ENCODE results near the gene JSRP1. TPM values are rescaled to one million over a fixed set of nuclear protein-coding genes. Genes with fewer than 3 reads are reported as not detected.
A peak's percentile ranks its signal among the peaks of the same experiment; 100 is the strongest.

JSRP1 gene
- total RNA-seq, 1 experiment from 2014 or later, result 2.5 TPM

DNA sequence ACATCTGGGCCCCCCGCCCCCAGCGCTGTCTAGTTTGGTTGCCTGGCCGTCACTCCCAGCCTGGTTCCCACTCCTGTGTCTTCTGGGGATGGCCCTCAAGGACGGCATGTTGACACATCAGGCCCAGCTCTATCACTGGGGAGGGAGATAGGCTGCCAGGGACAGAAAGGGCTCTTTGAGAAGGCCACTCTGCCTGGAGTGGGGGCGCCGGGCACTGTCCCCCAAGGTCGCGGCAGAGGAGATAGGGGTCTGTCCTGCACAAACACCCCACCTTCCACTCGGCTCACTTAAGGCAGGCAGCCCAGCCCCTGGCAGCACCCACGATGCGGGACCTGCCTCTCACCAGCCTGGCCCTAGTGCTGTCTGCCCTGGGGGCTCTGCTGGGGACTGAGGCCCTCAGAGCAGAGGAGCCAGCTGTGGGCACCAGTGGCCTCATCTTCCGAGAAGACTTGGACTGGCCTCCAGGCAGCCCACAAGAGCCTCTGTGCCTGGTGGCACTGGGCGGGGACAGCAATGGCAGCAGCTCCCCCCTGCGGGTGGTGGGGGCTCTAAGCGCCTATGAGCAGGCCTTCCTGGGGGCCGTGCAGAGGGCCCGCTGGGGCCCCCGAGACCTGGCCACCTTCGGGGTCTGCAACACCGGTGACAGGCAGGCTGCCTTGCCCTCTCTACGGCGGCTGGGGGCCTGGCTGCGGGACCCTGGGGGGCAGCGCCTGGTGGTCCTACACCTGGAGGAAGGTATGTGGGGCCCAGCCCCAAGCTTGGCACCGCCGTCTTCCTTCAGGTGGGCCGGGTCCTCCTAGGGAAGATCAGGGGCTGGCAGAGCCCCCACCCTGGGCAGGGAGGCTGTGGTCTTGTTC, 7.0 kb downstream of the JSRP1 start, which contains the start of gene AMH:
Gene AMH (plus strand): TSS at position 314 of the 857 bp plus-strand sequence. CDS start 10 bp downstream, at position 324.
- in situ Hi-C loops (cut with HindIII; ENCODE audit: low sequenced_read_pairs), result no loop called here
- DNase-seq (ENCODE audit: low spot score), result no peak

DNA sequence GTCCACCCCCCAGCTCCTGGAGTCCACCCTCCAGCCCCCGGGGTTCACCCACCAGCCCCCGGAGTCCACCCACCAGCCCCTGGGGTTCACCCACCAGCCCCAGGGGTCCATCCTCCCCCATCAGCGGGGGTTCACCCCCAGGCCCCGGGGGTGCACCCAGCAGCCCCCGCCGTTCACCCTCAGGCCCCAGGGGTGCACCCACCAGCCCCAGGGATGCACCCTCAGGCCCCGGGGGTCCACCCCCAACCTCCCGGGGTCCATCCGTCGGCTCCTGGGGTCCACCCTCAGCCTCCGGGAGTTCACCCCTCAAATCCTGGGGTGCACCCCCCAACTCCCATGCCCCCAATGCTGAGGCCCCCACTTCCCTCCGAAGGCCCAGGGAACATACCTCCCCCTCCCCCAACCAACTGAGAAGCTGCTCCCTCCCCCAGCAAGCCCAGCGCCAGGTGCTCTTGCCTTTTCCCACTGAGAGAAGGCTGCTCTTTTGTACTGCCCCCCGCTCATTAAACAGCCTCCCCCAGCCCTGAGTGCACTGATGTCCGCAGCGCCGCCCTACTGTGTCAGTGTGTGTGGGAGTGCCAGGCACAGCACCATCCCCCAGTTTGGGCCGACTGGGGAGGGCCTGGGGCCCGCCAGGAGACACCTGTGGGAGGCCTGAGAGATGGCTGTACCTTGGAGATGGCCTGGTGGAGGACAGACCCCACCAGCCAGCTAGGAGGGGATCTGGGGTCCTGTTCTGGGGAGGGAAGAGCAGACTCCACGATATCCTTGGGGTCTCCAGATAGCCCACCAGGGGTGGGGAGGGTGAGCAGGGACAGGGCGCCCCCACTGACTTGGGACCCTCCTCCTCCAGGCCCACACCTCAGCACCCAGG, 7.8 kb downstream of the JSRP1 start:
- no peak for DNase-seq (ENCODE audit: low spot score)
- in situ Hi-C loops (cut with HindIII; ENCODE audit: low sequenced_read_pairs), result no loop called here

- DNase-seq (ENCODE audit: low spot score), result no peak
- in situ Hi-C loops (cut with HindIII; ENCODE audit: low sequenced_read_pairs), result no loop called here
Observed at GRCh38 chr19:2247433-2248101, 8.7 kb downstream of the JSRP1 start.

GRCh38 chr19:2246801-2247361, 9.3 kb downstream of the JSRP1 start:
- DNase-seq (ENCODE audit: low spot score), result peak; percentile 48
- in situ Hi-C loops (cut with HindIII; ENCODE audit: low sequenced_read_pairs), result no loop called here

DNA sequence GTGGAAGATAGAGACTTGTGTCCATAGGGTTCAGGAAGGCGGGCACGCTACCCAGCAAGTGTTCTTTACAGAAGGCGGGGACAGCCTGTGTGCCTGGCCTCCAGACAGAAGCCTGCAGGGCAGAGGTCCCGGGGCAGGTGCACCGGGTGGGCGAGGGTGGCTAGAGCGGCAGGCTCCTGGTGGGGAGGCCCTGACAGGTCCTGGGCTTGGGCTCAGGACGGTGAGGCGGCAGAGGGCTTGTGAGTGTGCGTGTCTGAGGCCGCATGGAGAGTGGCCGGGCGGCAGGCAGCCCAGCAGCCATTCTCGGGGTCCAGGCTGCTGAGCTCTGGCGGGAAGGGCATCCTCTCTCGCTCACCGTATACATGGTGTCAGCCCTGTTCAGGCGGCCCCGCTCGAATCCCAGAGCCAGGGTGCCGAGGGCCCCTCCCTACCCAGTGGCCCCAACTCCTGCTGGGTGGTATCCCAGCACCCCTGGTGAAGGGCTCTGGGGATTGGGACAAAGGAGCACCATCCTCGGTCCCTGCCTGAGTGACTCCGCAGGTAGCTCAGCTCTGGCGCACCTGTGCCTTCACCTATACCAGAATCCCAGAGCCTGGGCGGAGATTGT, 10.1 kb downstream of the JSRP1 start:
- no peak for DNase-seq (ENCODE audit: low spot score)
- in situ Hi-C loops (cut with HindIII; ENCODE audit: low sequenced_read_pairs), result no loop called here

DNA sequence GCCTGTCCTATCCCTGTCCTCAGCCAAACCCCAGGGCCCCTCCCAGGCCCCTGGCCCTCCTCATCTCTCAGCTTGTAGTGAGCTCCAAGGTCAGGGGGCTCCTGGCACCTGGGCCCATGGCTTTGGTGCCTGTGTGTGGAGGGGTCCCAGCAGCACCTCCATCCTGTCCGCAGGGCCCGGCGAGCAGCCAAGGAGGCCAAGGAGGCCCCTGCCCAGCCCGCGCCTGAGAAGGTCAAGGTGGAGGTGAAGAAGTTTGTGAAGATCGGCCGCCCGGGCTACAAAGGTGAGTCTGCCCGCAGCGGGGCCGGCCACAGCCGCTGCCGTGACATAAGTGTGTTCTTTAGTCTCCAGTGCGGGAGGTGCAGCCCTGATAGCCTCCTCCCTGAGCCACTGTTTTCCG, 10.9 kb downstream of the JSRP1 start:
- in situ Hi-C loops (cut with HindIII; ENCODE audit: low sequenced_read_pairs), result no loop called here
- no peak for DNase-seq (ENCODE audit: low spot score)

DNA sequence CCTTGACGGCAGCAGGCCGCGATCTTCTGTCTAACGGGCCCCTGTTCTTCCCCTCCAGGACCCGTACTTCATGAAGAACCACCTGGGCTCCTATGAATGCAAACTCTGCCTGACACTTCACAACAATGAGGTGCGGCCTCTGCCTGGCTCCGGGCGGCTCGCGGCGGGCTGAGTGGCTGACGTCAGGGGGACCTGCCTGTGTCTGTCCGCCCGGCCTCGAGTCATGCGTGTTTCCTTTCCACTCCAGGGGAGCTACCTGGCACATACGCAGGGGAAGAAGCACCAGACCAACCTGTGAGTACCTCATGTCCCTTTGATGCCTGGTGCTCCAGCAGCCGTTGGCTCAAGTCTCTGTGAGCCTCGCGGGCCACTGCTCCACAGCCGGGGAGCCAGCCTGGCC, 11.7 kb downstream of the JSRP1 start:
- DNase-seq (ENCODE audit: low spot score), result no peak
- in situ Hi-C loops (cut with HindIII; ENCODE audit: low sequenced_read_pairs), result no loop called here

DNA sequence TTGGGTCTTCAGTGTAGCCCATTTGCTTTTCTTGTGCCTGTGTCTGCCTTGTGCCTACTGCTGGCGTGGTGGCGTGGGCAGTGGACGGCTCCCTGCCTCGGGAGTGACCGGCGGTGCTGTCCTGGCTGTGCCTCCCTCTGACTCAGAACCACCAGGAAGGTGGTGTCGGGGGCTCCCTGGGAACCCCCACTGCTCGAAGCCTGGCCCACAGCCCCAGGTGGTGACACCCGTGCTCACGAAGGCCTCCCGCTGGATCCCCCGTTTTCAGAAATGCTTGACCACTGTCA, 12.1 kb downstream of the JSRP1 start:
- in situ Hi-C loops (cut with HindIII; ENCODE audit: low sequenced_read_pairs), result no loop called here
- DNase-seq (ENCODE audit: low spot score), result no peak

DNA sequence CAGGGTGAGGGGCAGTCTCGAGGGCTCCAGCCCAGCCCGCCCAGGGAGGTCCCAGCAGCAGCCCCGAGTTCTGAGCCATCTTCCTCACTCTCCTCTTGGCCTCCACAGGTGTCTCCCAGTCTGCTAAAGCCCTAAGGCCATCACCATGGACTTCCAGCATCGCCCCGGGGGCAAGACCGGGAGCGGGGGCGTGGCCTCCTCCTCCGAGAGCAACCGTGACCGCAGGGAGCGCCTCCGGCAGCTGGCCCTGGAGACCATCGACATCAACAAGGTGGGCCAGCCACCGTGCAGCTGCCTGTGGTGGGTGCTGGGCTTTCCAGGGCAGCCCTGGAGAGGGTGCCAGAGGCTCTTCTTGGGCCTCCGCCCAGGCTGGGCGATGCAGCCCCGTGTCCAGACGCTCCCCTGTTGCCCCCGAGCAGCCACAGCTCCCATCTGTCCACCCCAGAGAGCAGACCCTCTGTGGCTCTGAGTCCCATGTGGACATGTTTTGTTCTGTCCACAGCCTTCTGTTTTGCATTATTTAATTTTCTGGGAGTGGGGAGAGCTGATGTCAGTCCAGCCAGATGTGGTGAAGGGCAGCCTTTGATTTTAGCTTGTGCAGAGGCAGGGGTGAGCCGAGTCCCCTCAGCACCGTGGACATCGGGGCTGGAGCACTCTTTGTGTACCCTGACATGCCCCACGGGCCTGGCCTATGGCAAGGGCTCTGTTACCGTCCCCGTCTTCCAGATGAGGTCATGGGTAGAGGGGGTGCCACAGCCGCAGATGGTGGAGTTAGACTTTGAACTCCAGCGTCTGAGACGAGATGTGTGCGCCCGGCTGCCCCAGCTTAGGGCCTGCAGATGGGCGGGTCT, 12.7 kb downstream of the JSRP1 start:
- in situ Hi-C loops (cut with HindIII; ENCODE audit: low sequenced_read_pairs), result no loop called here
- no peak for DNase-seq (ENCODE audit: low spot score)

DNA sequence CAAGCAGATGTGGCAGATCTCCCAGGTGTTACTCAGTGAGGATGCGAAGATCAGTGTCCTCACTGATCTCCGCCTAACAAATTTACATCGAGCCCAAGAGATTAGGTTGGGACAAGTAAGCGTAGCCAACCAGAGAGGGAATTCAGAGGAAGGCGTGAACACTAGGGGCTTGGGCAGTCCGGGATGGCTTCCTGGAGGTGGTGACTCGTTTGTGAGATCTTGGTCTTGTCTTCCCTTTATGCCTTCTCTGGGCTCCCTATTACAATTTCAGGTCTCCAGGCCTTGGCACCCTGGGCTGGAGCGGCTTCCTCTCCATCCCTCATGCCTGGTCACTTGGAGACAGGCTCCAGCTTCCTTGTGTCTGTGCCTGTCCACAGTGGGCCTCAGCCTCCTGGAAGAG, 13.4 kb downstream of the JSRP1 start:
- no peak for DNase-seq (ENCODE audit: low spot score)
- in situ Hi-C loops (cut with HindIII; ENCODE audit: low sequenced_read_pairs), result no loop called here

DNA sequence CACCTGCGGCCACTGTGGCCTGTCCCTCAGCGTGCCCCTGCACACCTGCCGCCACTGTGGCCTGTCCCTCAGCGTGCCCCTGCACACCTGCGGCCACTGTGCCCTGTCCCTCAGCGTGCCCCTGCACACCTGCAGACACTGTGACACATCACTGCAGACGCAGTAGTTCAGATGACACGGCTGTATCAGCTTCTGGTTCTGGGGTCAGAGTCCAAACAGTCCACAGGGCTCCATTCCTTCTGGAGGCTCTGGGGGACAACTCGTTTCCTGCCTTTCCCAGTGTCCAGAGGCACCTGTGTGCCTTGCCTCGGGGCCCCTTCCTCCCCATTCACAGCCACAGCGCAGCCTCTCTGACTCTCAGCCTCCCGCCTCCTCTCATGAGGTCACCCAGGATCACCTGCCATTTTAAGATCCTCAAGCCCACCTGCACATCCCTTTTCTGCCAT, 14.1 kb downstream of the JSRP1 start:
- no peak for DNase-seq (ENCODE audit: low spot score)
- in situ Hi-C loops (cut with HindIII; ENCODE audit: low sequenced_read_pairs), result no loop called here

GRCh38 chr19:2240881-2241760, 15.1 kb downstream of the JSRP1 start:
- DNase-seq (ENCODE audit: low spot score), result no peak
- in situ Hi-C loops (cut with HindIII; ENCODE audit: low sequenced_read_pairs), result no loop called here

- DNase-seq (ENCODE audit: low spot score), result no peak
- in situ Hi-C loops (cut with HindIII; ENCODE audit: low sequenced_read_pairs), result loop anchor here (5.0 kb wide), 1 partner anchor 77 kb away; no protein-coding TSS in a partner anchor
Observed at GRCh38 chr19:2239771-2240770, 16.1 kb downstream of the JSRP1 start.

DNA sequence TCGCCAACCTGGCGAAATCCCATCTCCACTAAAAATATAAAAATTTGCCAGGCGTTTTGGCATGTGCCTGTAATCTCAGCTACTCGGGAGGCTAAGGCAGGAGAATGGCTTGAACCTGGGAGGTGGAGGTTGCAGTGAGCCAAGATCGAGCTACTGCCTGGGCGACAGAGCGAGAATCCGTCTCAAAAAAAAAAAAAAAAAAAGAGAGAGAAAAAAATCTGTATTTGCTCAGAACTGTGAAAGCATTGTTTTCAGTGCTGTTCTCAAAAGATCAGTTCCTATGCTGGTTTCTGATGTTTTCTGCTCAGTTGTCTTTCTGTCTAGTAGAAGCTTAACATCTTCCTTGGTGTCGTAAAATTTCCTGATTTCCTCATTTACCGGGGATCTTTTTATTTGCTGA, 17.0 kb downstream of the JSRP1 start:
- no peak for DNase-seq (ENCODE audit: low spot score)
- in situ Hi-C loops (cut with HindIII; ENCODE audit: low sequenced_read_pairs), result loop anchor here (5.0 kb wide), 1 partner anchor 78 kb away; no protein-coding TSS in a partner anchor

- no peak for DNase-seq (ENCODE audit: low spot score)
- in situ Hi-C loops (cut with HindIII; ENCODE audit: low sequenced_read_pairs), result loop anchor here (5.0 kb wide), 1 partner anchor 79 kb away; no protein-coding TSS in a partner anchor
Observed at GRCh38 chr19:2237869-2238153, 18.4 kb downstream of the JSRP1 start.

Data from G401 (cell line).